ENCODE measurements around the gene TMEM129. TPM values are rescaled to one million over a fixed set of nuclear protein-coding genes. Genes with fewer than 3 reads are reported as not detected.

Gene TMEM129
- total RNA-seq, 1 donor from 2014 or later: 192 TPM

- Histone ChIP-seq H3K9me3 (no peaks in the 10 kb centered on the region), H3K4me3 (no peak overlapping the region), H3K4me1 (peaks cover 12 to 18% of the 10 kb centered on the region in 2 donors), H3K36me3 (peaks cover 4 to 14% of the 10 kb centered on the region in 2 donors), H3K27me3 (no peaks in the 10 kb centered on the region), H3K27ac (peak overlapping the region; percentile 8 to 27)
- no peak for DNase-seq (ENCODE audit: low spot score in 2 of 2)
- intact Hi-C loops (cut with DNase I): loop anchor here (5.0 to 10.0 kb wide), 2 partner anchors 375 to 692 kb away; partner anchors contain the start of genes CFAP99, UVSSA and ZFYVE28
- TF ChIP-seq, protein P1, sequence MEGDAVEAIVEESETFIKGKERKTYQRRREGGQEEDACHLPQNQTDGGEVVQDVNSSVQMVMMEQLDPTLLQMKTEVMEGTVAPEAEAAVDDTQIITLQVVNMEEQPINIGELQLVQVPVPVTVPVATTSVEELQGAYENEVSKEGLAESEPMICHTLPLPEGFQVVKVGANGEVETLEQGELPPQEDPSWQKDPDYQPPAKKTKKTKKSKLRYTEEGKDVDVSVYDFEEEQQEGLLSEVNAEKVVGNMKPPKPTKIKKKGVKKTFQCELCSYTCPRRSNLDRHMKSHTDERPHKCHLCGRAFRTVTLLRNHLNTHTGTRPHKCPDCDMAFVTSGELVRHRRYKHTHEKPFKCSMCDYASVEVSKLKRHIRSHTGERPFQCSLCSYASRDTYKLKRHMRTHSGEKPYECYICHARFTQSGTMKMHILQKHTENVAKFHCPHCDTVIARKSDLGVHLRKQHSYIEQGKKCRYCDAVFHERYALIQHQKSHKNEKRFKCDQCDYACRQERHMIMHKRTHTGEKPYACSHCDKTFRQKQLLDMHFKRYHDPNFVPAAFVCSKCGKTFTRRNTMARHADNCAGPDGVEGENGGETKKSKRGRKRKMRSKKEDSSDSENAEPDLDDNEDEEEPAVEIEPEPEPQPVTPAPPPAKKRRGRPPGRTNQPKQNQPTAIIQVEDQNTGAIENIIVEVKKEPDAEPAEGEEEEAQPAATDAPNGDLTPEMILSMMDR (IDR thresholded peaks at IDR 0.05): no peak
Measured at GRCh38 chr4:1722551-1723118, 1.5 kb upstream of the TMEM129 start.

- intact Hi-C loops (cut with DNase I): loop anchor here (1.0 to 10.0 kb wide), 5 partner anchors 10 to 693 kb away; partner anchors contain the start of genes CFAP99, FAM53A, NSD2 and SLBP
- Histone ChIP-seq H3K27me3 (no peaks in the 10 kb centered on the region), H3K27ac (no peak overlapping the region), H3K4me3 (peak overlapping the region; percentile 81 to 87), H3K36me3 (peaks cover 10 to 22% of the 10 kb centered on the region in 2 donors), H3K9me3 (no peaks in the 10 kb centered on the region), H3K4me1 (peaks cover 12 to 18% of the 10 kb centered on the region in 2 donors)
- TF ChIP-seq, protein P1 (IDR thresholded peaks at IDR 0.05): no peak
- DNase-seq (ENCODE audit: low spot score in 2 of 2): no peak
Measured at GRCh38 chr4:1721666-1722550, 785 bp upstream of the TMEM129 start.

DNA sequence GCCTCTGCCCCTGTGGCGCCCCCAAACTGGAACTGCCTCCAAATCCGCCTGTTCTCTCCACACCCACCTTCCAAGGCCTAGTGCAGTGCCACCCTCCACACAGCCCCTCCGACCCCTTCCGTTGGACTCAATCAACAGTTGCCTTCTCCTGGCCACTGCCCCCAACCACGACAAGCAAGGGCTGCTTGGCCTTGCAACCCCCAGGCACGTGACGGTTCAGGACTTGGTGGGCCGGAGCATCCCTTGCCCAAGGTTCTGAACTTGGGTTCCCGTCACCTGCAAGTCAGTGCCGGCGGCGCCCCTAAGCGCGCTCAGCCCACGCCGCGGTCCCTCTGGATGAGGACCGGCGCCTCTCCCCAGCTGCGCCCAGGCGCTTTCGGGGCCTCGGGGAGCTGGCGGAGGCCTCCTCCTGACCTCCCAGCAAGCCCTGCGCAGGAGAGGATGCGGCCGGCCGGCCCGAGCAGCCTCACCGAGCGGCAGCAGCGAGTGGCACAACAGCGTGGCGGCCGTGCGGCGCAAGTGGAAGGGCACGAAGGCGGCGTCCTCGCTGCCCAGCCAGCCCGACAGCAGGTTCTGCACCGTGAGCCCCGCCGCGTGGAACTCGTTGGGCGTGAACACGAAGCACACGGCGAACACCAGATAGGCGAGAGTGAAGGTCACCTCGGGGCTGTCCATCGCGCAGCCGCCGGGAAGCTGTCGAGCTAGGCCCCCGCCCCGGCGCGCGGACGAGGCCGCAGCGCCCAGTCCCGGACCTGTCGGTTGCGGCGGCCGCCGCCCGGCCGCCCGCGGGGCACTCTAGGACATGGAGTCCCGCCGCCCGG is 750 bp downstream of the TMEM129 start:
- Histone ChIP-seq H3K36me3 (peaks cover 10 to 24% of the 10 kb centered on the region in 2 donors), H3K27me3 (no peaks in the 10 kb centered on the region), H3K27ac (peak overlapping the region; percentile 87 to 90), H3K4me1 (peaks cover 12 to 18% of the 10 kb centered on the region in 2 donors), H3K4me3 (peak overlapping the region; percentile 81 to 87), H3K9me3 (no peaks in the 10 kb centered on the region)
- DNase-seq (ENCODE audit: low spot score in 2 of 2): peak in 1 of 2 donors; percentile 72
- TF ChIP-seq, protein P1 (IDR thresholded peaks at IDR 0.05): no peak
- intact Hi-C loops (cut with DNase I): loop anchor here (2.0 to 10.0 kb wide), 4 partner anchors 36 to 694 kb away; partner anchors contain the start of genes CFAP99, FAM53A, NSD2 and UVSSA

DNA sequence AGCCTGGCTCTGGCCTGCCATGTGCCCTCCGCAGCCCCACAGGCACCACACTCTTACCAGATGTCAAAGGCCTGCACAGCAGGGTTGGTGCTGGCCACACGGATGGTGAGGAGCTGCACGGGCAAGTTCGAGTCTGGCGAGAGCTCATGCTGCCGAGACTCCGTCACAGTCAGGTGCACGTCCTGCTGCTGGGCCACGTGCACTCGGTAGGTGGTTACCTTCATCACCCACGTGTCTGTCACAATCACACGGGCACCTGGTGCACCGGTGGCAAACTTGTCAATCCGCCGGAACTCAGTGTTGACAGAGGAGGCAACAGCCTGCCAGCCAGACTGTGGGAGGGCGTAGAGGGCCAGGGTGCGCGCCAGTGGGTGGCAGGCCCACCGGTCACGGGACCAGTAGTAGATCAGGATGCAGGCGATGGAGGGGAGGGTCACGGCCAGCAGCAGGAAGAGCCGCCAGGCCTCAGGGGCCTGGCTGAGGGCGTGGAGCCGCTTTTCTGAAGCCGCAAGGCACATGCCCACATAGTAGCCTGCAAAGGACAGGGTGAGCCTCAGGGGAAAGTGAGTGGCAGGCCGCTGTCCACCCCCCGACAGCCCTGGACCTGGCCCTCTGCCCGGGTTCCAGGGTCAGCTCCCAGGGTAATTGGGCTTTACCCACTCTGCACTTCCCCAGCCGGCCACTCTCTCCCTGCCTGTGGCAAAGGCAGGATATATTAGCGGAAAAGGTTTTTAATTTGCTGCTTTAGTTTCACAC is 2.9 kb downstream of the TMEM129 start:
- TF ChIP-seq, protein P1 (IDR thresholded peaks at IDR 0.05): no peak
- intact Hi-C loops (cut with DNase I): loop anchor here (10.0 kb wide), 1 partner anchor 1043 kb away; the partner anchor contains the start of genes ATP5ME and MYL5
- H3K9me3 ChIP-seq: no peaks in the 10 kb centered on the region
- H3K27me3 ChIP-seq: no peaks in the 10 kb centered on the region
- H3K36me3 ChIP-seq: peaks cover 10 to 24% of the 10 kb centered on the region in 2 donors
- no peak overlapping the region for H3K27ac ChIP-seq
- H3K4me3 ChIP-seq: no peak overlapping the region
- peaks cover 14 to 18% of the 10 kb centered on the region in 2 donors for H3K4me1 ChIP-seq
- no peak for DNase-seq (ENCODE audit: low spot score in 2 of 2)
